ENCODE results near the gene POLR1A. TPM values are rescaled to one million over a fixed set of nuclear protein-coding genes. Genes with fewer than 3 reads are reported as not detected.
A peak's percentile ranks its signal among the peaks of the same experiment; 100 is the strongest.

POLR1A gene
- total RNA-seq, 4 donors from 2014 or later = 10.9 to 38.8 (median 17.7) TPM

GRCh38 chr2:86000938-86001312, 104.8 kb downstream of the POLR1A start:
- intact Hi-C loops (cut with DNase I; ENCODE audit: low total_unique reads) = loop anchor here (10.0 kb wide), 1 partner anchor 106 kb away; no protein-coding TSS in a partner anchor
- Histone ChIP-seq H3K36me3 (no peaks in the 10 kb centered on the region), H3K4me1 (peaks cover 12 to 24% of the 10 kb centered on the region in 2 donors), H3K9me3 (no peaks in the 10 kb centered on the region), H3K4me3 (no peak overlapping the region), H3K27ac (peak overlapping the region; percentile 87 to 89), H3K27me3 (no peaks in the 10 kb centered on the region)
- no peak for TF ChIP-seq CTCF (IDR thresholded peaks at IDR 0.05)
- TF ChIP-seq POLR2A (IDR thresholded peaks at IDR 0.05) = no peak
- DNase-seq = peak in 1 of 2 donors; percentile 12

- intact Hi-C loops (cut with DNase I; ENCODE audit: low total_unique reads) = loop anchor here (10.0 kb wide), 1 partner anchor 106 kb away; no protein-coding TSS in a partner anchor
- no peak for TF ChIP-seq CTCF (IDR thresholded peaks at IDR 0.05)
- no peak for TF ChIP-seq POLR2A (IDR thresholded peaks at IDR 0.05)
- peak overlapping the region; percentile 87 to 89 for H3K27ac ChIP-seq
Measured at GRCh38 chr2:86000131-86000937, 105.4 kb downstream of the POLR1A start.

GRCh38 chr2:85999061-85999831, 106.4 kb downstream of the POLR1A start:
- Histone ChIP-seq H3K4me1 (peaks cover 12 to 24% of the 10 kb centered on the region in 2 donors), H3K4me3 (no peak overlapping the region), H3K9me3 (no peaks in the 10 kb centered on the region), H3K27ac (peak overlapping the region; percentile 87 to 89), H3K27me3 (no peaks in the 10 kb centered on the region), H3K36me3 (no peaks in the 10 kb centered on the region)
- TF ChIP-seq CTCF (IDR thresholded peaks at IDR 0.05) (no peak), POLR2A (IDR thresholded peaks at IDR 0.05) (no peak)
- intact Hi-C loops (cut with DNase I; ENCODE audit: low total_unique reads) = no loop called here
- DNase-seq = peak in 1 of 2 donors; percentile 26

More at GRCh38 chr2:86000131-86000937, 105.4 kb downstream of the POLR1A start:
- no peak overlapping the region for H3K4me3 ChIP-seq
- H3K36me3 ChIP-seq = no peaks in the 10 kb centered on the region
- peaks cover 12 to 24% of the 10 kb centered on the region in 2 donors for H3K4me1 ChIP-seq
- no peaks in the 10 kb centered on the region for H3K27me3 ChIP-seq
- no peak for DNase-seq
- no peaks in the 10 kb centered on the region for H3K9me3 ChIP-seq

- intact Hi-C loops (cut with DNase I; ENCODE audit: low total_unique reads) = no loop called here
Measured at GRCh38 chr2:85998071-85998991, 107.4 kb downstream of the POLR1A start.

More at GRCh38 chr2:85998071-85998991, 107.4 kb downstream of the POLR1A start:
- H3K27ac ChIP-seq = peak overlapping the region; percentile 87 to 89
- no peaks in the 10 kb centered on the region for H3K9me3 ChIP-seq
- peak; percentile 53 to 72 for DNase-seq
- H3K4me1 ChIP-seq = peaks cover 12 to 24% of the 10 kb centered on the region in 2 donors
- TF ChIP-seq CTCF (IDR thresholded peaks at IDR 0.05) (no peak), POLR2A (IDR thresholded peaks at IDR 0.05) (no peak)
- H3K36me3 ChIP-seq = no peaks in the 10 kb centered on the region
- no peaks in the 10 kb centered on the region for H3K27me3 ChIP-seq
- H3K4me3 ChIP-seq = no peak overlapping the region
